ENCODE results near the gene CDC25A. TPM values are rescaled to one million over a fixed set of nuclear protein-coding genes. Genes with fewer than 3 reads are reported as not detected.

Gene CDC25A
- total RNA-seq, 1 experiment from 2014 or later, result 19.6 TPM

DNA sequence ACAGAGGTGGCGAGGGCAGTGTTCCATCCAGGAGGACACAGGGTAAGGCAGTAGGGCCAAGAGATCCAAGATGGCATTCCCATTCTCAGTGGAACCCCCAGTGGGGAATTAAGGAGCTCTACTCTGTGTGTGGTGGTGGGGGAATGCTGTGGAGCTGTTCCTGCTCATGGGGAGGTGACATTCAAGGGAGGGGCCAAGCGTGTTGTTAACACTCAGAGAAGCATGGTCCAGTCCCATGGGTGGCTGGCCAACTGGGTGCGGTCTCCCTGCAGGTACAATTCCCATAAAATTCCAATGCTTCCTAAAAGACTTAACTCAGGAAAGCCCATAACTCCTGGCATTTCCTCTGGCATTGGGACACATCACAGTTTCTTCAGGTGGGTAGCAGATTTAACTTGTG lies 37.4 kb upstream of the CDC25A start:
- ATAC-seq, result no peak

DNA sequence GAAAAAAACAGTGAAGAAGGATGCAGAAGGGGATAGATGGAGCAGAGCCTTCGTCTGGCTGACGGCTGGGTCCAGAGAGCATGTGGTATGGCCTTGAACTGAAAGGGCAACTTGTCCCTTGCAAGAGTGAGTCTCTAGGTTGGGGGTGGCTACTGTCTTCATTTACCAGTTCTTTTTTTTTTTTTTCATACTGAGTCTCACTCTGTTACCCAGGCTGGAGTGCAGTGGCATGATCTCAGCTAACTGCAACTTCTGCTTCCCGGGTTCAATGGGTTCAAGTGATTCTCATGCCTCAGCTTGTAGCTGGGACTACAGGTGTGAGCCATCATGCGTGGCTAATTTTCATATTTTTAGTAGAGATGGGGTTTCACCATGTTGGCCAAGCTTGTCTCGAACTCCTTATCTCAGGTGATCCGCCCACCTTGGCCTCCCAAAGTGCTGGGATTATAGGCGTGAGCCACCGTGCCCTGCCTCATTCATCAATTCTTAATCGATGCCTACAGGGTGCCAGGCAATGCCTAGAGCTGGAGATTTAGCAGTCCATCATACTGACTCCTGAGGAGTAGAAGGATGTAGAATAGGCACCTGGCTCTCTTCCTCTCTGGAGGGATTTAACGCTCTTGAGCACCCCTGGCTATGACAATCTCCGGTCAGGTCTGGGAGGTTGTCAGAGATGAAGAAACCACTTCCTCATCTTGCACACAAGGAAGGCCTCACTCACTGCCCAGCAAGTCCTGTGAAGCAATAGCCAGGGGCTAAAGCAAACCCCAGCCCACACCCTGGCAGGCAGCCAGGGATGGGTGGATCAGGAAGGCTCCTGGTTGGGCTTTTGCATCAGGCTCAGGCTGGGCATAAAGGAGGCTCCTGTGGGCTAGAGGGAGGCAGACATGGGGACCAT lies 34.6 kb upstream of the CDC25A start, which contains the start of gene CAMP:
CAMP (plus strand) TSS at position 880 of the 898 bp plus-strand sequence; CDS start at position 897, 17 bp downstream.
- no peak for ATAC-seq
- no peak within 1 kb of the TSS for H3K9ac ChIP-seq (ENCODE audit: low read length)
- H3K27me3 ChIP-seq (ENCODE audit: insufficient read depth, low read length), result no peaks in the 10 kb centered on the region
- H3K79me2 ChIP-seq (ENCODE audit: insufficient read depth, low read length), result no peaks in the 10 kb centered on the region
- ChIA-PET RAD21 (ENCODE audit: low non-redundant PET in 1 of 2, low total read pairs in 2 of 2, uncharacterized antibody in 2 of 2, unreplicated experiment in 2 of 2) (no interaction called here), POLR2A (no interaction called here), CTCF (no interaction called here)
- no peaks in the 10 kb centered on the region for H3K36me3 ChIP-seq (ENCODE audit: control insufficient read depth in 1 of 2, insufficient read depth in 2 of 2, low read length in 2 of 2)
- no peaks in the 10 kb centered on the region for H4K20me1 ChIP-seq (ENCODE audit: insufficient read depth)
- DNase-seq (ENCODE audit: low read depth, low spot score), result no peak
- H3K27ac ChIP-seq (ENCODE audit: low read depth, low read length), result no peak within 1 kb of the TSS
- no peaks in the 10 kb centered on the region for H3K9me3 ChIP-seq (ENCODE audit: control insufficient read depth in 1 of 2, insufficient read depth in 1 of 2, low read depth in 1 of 2, low read length in 2 of 2)
- intact Hi-C loops (cut with micrococcal nuclease), result no loop called here
- H3K4me2 ChIP-seq (ENCODE audit: low read length), result no peak within 1 kb of the TSS
- H2AFZ ChIP-seq (ENCODE audit: low read depth, low read length, poor library complexity, severe bottlenecking), result no peak within 1 kb of the TSS
- no peaks in the 10 kb centered on the region for H3K4me1 ChIP-seq (ENCODE audit: control insufficient read depth in 1 of 2, insufficient read depth in 2 of 2, low read length in 2 of 2)
- BruUV-seq (replicated peaks), result no TSS peak
- no peak for TF ChIP-seq TCF7L2 (IDR thresholded peaks at IDR 0.05; ENCODE audit: borderline replicate concordance, extremely low read depth, insufficient read depth, insufficient read length)
- no peak for TF ChIP-seq FOSL1 (IDR thresholded peaks at IDR 0.05; ENCODE audit: low read depth)
- TF ChIP-seq RAD21 (IDR thresholded peaks at IDR 0.05; ENCODE audit: low read depth), result no peak
- no peak for TF ChIP-seq SIN3A (IDR thresholded peaks at IDR 0.05; ENCODE audit: low read depth)
- no peak for TF ChIP-seq ZNF274 (IDR thresholded peaks at IDR 0.05; ENCODE audit: low read depth, low read length)
- TF ChIP-seq, protein P1, sequence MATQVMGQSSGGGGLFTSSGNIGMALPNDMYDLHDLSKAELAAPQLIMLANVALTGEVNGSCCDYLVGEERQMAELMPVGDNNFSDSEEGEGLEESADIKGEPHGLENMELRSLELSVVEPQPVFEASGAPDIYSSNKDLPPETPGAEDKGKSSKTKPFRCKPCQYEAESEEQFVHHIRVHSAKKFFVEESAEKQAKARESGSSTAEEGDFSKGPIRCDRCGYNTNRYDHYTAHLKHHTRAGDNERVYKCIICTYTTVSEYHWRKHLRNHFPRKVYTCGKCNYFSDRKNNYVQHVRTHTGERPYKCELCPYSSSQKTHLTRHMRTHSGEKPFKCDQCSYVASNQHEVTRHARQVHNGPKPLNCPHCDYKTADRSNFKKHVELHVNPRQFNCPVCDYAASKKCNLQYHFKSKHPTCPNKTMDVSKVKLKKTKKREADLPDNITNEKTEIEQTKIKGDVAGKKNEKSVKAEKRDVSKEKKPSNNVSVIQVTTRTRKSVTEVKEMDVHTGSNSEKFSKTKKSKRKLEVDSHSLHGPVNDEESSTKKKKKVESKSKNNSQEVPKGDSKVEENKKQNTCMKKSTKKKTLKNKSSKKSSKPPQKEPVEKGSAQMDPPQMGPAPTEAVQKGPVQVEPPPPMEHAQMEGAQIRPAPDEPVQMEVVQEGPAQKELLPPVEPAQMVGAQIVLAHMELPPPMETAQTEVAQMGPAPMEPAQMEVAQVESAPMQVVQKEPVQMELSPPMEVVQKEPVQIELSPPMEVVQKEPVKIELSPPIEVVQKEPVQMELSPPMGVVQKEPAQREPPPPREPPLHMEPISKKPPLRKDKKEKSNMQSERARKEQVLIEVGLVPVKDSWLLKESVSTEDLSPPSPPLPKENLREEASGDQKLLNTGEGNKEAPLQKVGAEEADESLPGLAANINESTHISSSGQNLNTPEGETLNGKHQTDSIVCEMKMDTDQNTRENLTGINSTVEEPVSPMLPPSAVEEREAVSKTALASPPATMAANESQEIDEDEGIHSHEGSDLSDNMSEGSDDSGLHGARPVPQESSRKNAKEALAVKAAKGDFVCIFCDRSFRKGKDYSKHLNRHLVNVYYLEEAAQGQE (IDR thresholded peaks at IDR 0.05; ENCODE audit: low read depth), result no peak
- TF ChIP-seq, protein P2, sequence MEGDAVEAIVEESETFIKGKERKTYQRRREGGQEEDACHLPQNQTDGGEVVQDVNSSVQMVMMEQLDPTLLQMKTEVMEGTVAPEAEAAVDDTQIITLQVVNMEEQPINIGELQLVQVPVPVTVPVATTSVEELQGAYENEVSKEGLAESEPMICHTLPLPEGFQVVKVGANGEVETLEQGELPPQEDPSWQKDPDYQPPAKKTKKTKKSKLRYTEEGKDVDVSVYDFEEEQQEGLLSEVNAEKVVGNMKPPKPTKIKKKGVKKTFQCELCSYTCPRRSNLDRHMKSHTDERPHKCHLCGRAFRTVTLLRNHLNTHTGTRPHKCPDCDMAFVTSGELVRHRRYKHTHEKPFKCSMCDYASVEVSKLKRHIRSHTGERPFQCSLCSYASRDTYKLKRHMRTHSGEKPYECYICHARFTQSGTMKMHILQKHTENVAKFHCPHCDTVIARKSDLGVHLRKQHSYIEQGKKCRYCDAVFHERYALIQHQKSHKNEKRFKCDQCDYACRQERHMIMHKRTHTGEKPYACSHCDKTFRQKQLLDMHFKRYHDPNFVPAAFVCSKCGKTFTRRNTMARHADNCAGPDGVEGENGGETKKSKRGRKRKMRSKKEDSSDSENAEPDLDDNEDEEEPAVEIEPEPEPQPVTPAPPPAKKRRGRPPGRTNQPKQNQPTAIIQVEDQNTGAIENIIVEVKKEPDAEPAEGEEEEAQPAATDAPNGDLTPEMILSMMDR (IDR thresholded peaks at IDR 0.05 in 2 of 3, conservative IDR thresholded peaks at IDR 0.05 in 1 of 3; ENCODE audit: borderline replicate concordance in 1 of 3, insufficient read depth in 1 of 3, low read depth in 2 of 3, low read length in 2 of 3), result no peak
- no peak for TF ChIP-seq SP1 (IDR thresholded peaks at IDR 0.05; ENCODE audit: low read depth)
- TF ChIP-seq, protein P3, sequence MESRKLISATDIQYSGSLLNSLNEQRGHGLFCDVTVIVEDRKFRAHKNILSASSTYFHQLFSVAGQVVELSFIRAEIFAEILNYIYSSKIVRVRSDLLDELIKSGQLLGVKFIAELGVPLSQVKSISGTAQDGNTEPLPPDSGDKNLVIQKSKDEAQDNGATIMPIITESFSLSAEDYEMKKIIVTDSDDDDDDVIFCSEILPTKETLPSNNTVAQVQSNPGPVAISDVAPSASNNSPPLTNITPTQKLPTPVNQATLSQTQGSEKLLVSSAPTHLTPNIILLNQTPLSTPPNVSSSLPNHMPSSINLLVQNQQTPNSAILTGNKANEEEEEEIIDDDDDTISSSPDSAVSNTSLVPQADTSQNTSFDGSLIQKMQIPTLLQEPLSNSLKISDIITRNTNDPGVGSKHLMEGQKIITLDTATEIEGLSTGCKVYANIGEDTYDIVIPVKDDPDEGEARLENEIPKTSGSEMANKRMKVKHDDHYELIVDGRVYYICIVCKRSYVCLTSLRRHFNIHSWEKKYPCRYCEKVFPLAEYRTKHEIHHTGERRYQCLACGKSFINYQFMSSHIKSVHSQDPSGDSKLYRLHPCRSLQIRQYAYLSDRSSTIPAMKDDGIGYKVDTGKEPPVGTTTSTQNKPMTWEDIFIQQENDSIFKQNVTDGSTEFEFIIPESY (IDR thresholded peaks at IDR 0.05; ENCODE audit: extremely low read depth, insufficient replicate concordance, low read length), result no peak
- no peaks in the 10 kb centered on the region for H3K9me2 ChIP-seq (ENCODE audit: insufficient read depth)
- H3K4me3 ChIP-seq (replicated peaks in 1 of 2; ENCODE audit: low read depth in 1 of 2, low read length in 2 of 2), result no peak within 1 kb of the TSS

More for the DNA sequence above, 37.4 kb upstream of the CDC25A start:
- Histone ChIP-seq H3K36me3 (ENCODE audit: control insufficient read depth in 1 of 2, insufficient read depth in 2 of 2, low read length in 2 of 2) (no peaks in the 10 kb centered on the region), H3K4me3 (replicated peaks in 1 of 2; ENCODE audit: low read depth in 1 of 2, low read length in 2 of 2) (no peak overlapping the region), H3K9ac (ENCODE audit: low read length) (no peak overlapping the region), H3K79me2 (ENCODE audit: insufficient read depth, low read length) (no peaks in the 10 kb centered on the region), H3K4me1 (ENCODE audit: control insufficient read depth in 1 of 2, insufficient read depth in 2 of 2, low read length in 2 of 2) (no peaks in the 10 kb centered on the region), H3K27me3 (ENCODE audit: insufficient read depth, low read length) (no peaks in the 10 kb centered on the region), H2AFZ (ENCODE audit: low read depth, low read length, poor library complexity, severe bottlenecking) (no peak overlapping the region), H4K20me1 (ENCODE audit: insufficient read depth) (no peaks in the 10 kb centered on the region), H3K9me2 (ENCODE audit: insufficient read depth) (no peaks in the 10 kb centered on the region), H3K9me3 (ENCODE audit: control insufficient read depth in 1 of 2, insufficient read depth in 1 of 2, low read depth in 1 of 2, low read length in 2 of 2) (no peaks in the 10 kb centered on the region), H3K4me2 (ENCODE audit: low read length) (no peak overlapping the region), H3K27ac (ENCODE audit: low read depth, low read length) (no peak overlapping the region)
- intact Hi-C loops (cut with micrococcal nuclease), result no loop called here
- ChIA-PET POLR2A (interaction anchor here (1.4 kb wide), 1 partner anchor 16 kb away, joined by 4 read pairs; the partner anchor contains the start of gene ZNF589), RAD21 (ENCODE audit: low non-redundant PET in 1 of 2, low total read pairs in 2 of 2, uncharacterized antibody in 2 of 2, unreplicated experiment in 2 of 2) (interaction anchor here in 1 of 2 experiments (0.6 kb wide), 1 partner anchor 37 kb away, joined by 3 read pairs; the partner anchor contains the start of gene CDC25A), CTCF (no interaction called here)
- no peak for DNase-seq (ENCODE audit: low read depth, low spot score)
- BruUV-seq (replicated peaks), result no TSS peak
- TF ChIP-seq EZH2 (IDR thresholded peaks at IDR 0.05), result no peak

Data from HCT116 (cell line).